ENCODE measurements around the gene DACH2.
"Not testable (repeated sequence)": the region's sequence is repeated elsewhere in the genome, so short reads cannot be mapped to it uniquely, and the experiment has no call there.

Gene DACH2

DNA sequence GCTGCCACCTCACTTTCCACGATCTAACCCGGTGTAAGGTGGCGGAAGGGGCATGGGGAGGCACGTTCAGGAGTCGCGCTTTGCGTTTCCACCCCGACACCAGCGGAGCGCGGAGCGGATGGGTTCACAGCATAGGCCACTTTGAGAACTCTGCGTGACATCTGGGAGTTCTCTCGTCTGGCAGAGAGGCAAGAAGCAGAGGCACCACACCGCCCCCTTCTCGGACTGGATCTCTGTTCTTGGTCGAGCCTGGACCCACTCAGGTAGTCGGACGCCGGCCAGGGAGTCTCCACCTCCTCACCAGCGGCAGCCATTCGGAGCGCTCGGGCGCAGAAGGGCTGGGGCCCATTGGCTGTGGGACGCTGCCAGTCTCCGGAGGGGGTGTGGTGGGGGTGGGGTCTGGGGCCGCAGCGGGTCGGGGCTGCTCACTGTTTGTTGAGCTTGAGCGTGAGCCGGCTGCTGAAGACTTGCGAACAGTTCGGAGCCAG is at the start of gene DACH2:
TSS of gene DACH2 (plus strand) at position 428 of the 488 bp plus-strand sequence.
- no peak for DNase-seq (ENCODE audit: low read depth)

DNA sequence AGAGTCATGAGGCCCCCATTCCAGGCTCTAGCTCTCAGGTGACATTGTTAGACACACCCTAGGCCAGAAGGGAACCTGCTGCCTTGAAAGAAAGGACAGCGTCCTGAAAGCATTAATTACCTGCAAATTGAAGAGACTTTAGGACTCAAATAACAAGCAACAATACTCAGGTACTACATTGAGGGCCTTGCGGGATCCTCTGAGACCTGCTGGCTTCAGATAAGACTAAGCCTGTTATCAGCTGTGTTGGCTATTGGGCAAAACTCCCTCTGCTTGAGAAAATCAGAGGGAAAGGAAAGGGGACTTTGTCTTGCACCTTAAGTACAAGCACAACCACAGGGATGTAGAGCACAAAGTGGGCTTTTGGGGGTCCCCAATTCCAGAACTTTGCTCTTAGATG is 45.9 kb upstream of the DACH2 start:
- no peak overlapping the region for H3K4me3 ChIP-seq (ENCODE audit: low read depth, low read length)
- DNase-seq (ENCODE audit: low read depth), result no peak

More for the DNA sequence above, at the start of gene DACH2:
- H3K4me3 ChIP-seq (ENCODE audit: low read depth, low read length), result peak within 1 kb of the TSS; percentile 54

DNA sequence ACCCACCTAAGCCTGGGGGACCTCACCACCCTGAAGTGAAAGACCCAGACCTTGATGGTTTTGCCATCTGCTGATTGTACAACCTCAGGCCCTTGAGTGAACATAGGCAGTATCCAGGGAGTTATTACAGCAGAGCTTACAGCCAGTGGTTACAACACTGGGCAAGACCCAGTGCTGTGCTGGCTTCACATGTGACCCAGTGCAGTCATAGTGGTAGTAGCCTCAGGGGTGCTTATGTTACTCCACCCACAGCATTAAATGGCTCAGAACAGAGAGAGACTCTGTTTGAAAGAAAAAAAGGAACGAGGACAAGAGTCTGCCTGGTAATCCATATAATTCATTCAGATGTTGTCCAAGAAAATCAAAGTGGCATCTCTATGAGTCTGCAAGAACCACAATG is 45.2 kb upstream of the DACH2 start:
- DNase-seq (ENCODE audit: low read depth), result no peak
- no peak overlapping the region for H3K4me3 ChIP-seq (ENCODE audit: low read depth, low read length)

DNA sequence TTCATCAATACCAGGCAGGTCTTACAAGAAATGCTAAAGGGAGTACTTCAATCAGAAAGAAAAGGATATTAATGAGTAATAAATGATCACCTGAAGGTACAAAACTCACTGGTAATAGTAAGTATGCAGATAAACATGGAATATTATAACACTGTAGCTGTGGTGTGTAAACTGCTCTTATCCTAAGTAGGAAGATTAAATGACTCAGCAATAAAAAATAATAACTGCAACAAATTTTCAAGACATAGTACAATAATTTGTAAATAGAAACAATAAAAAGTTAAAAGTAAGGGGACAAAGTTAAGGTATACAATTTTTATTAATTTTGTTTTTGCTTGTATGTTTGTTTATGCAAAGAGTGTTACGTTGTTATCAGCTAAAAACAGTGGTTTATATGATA is 43.7 kb upstream of the DACH2 start:
- no peak overlapping the region for H3K4me3 ChIP-seq (ENCODE audit: low read depth, low read length)
- no peak for DNase-seq (ENCODE audit: low read depth)

DNA sequence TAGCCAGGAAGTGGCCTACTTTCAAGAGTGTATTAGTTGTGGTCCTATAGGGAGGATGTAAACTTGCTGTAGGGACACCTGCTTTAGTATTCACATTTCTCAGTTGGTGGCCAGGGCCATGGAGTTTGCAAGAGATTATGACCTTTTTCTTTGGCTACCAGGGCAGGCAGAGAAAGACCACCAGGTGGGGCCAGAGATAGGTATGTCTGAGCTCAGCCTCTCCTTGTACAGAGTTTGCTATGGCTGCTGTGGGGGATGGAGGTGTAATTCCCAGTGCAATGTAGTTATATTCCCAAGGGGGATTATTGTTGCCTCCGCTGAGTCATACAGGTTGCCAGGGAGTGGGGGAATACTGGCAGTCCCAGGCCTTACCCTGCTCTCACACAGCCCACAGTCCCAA is 26.3 kb upstream of the DACH2 start:
- no peak overlapping the region for H3K4me3 ChIP-seq (ENCODE audit: low read depth, low read length)
- DNase-seq (ENCODE audit: low read depth), result no peak

DNA sequence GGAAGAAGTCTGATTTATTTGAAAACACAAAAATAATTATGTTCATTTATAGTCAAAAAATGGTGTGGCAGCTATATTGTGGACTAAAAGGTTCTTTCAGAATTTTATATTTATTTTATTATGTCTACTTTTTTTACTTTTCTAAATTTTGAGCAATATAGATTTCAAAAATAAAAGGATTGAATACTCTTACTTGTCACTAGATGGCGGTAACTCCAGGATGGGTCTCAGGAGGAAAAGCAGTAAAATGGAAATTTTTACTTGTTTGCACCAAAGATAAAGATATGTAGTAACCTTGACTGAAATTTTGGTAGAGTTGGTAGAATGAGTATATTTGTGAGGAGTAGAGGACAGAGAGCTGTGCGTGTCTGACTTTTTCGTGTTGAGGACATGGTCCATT is 14.5 kb upstream of the DACH2 start:
- no peak for DNase-seq (ENCODE audit: low read depth)
- no peak overlapping the region for H3K4me3 ChIP-seq (ENCODE audit: low read depth, low read length)

DNA sequence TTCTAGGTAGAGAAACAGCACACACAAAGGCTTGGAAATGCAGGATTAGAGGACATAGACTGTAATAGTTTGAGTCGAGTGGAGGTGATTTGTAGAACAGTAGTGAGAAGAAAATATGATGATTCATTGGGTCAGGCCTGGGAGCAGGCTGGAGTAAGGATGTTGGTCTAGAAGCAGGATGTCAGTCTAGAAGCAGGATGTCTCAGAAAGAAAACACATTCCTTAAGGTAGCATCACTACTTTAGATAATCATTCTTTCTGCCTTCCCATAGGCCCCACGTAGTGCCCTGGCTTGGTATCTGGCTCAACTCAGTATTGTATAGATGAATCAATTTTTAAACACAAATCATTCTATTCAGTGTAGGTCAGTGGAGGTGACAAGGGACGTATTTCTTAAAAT is 11.2 kb upstream of the DACH2 start:
- no peak for DNase-seq (ENCODE audit: low read depth)
- no peak overlapping the region for H3K4me3 ChIP-seq (ENCODE audit: low read depth, low read length)

DNA sequence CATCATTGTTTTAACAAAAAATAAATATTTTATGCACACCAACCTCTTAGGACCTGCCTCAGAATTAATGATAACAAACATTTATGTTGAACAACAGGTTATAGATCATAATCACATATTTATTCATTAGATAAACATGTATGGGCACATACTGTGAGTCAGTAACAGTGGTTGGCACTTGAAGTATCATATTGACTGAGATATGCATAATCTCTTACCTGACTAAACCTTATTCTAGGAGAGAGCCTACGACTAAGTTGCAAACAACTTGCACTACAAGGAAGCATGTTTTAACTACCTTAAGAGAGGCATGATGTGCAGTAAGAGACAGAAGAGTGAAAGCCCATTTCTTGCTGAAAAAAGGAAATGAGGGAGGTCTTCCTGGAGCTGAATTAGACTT is 6.5 kb upstream of the DACH2 start:
- DNase-seq (ENCODE audit: low read depth), result no peak
- no peak overlapping the region for H3K4me3 ChIP-seq (ENCODE audit: low read depth, low read length)

DNA sequence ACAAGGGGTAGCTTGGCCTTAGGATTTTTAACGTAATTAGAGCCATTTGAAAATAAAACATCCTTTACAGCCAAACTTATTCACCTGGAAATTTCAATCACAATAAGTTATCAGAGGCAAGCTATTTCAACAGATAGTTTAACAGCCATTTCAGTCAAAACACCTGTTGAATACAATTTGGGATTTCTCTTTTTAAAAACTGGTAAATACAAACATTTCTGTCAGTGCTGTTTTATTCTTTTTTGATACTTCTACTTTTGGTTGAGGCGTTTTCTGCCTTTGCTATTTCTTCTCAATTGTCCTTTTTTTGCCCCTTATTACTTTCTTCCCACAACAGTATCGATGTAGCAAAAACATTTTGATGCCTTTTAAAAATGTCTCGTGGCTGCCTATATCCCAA is 2.1 kb upstream of the DACH2 start:
- H3K4me3 ChIP-seq (ENCODE audit: low read depth, low read length), result no peak overlapping the region
- DNase-seq (ENCODE audit: low read depth), result no peak

DNA sequence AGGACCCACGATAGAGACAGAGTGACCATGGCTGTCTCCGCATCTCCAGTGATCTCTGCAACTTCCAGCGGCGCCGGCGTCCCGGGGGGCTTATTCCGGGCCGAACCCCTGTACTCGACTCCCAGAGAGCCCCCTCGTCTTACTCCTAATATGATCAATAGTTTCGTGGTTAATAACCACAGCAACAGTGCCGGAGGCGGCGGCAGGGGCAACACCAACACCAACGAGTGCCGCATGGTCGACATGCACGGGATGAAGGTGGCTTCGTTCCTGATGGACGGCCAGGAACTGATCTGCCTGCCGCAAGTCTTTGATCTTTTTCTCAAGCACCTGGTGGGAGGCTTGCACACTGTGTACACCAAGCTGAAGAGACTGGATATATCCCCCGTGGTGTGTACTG is 343 bp downstream of the DACH2 start:
- peak overlapping the region; percentile 48 for H3K4me3 ChIP-seq (ENCODE audit: low read depth, low read length)
- DNase-seq (ENCODE audit: low read depth), result no peak

DNA sequence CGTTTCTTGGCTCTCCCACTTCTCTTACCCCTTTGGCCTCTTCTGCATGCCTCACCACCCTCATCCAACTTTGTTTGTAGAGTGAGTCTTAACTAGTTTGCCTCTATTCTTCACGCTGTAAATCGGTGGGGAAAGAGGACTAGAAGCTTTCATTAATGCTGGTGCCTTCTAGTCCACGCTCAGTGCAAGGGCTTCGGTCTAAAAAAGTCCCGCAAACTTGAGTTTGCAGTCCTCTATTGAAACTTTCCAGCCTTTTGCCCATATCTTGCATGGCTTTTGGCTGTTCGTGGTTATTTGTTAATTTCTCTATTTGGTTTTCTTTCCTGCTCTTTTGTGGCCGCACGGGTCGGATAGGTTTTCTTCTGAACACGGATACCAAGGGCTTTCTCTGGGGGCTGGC is 868 bp downstream of the DACH2 start:
- H3K4me3 ChIP-seq (ENCODE audit: low read depth, low read length), result peak overlapping the region; percentile 48
- no peak for DNase-seq (ENCODE audit: low read depth)

DNA sequence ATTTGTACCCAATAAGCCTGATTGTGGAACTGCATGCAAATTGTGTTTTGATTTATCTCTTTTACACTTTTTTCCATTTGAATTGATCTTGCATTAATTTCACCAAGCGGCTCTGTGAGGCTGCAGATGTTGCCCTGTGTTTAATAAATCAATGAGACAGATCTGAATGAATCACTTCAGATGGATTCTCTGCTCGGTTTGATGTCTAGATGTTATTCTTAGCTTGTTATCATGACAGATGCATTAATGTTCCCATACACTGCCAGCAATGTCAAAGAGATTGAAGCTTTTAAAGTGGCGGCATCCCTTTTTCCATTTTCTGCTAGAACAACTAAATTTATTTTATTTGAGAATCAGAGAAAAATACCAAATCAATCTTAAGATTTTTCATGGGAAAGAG is 6.3 kb downstream of the DACH2 start:
- no peak overlapping the region for H3K4me3 ChIP-seq (ENCODE audit: low read depth, low read length)
- no peak for DNase-seq (ENCODE audit: low read depth)

DNA sequence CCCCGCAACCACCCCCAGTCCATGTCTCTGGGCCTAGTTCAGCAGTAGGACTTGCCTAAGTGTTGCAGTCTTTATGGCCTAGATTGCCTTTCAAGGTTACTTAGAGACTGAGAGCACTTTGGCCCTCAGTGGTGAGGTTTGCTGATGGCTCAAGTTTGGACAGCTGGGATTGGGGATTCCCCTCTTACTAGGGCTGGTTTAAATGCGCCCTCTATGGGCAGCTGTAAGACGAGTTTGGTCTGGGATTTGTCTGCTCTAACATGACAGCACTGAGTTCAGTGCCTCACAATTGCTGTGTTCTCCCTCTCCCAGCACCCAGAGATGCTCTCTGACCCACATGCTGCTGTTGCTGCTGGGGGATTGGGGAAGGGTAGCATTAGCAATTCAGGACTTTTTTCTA is 23.1 kb downstream of the DACH2 start:
- no peak for DNase-seq (ENCODE audit: low read depth)
- H3K4me3 ChIP-seq (ENCODE audit: low read depth, low read length), result no peak overlapping the region

DNA sequence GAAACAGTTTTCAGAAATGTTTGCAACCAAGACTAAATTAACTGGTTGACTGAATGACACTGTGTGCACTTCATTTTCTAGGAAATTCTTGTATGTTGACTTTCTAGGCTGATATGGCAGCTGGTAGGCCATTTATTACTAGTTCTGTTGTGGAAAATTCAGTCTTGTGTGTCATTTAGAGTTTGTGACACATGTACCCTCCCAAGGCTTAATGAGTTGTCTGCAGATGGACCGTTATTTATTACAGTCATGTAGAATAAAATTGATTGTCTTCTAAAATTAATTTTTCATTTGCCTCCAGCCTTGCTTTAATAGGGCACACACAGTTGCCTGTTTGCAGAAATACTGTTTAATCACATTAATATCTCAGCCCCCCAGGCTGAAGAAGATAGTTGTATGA is 30.7 kb downstream of the DACH2 start:
- no peak for DNase-seq (ENCODE audit: low read depth)
- no peak overlapping the region for H3K4me3 ChIP-seq (ENCODE audit: low read depth, low read length)

DNA sequence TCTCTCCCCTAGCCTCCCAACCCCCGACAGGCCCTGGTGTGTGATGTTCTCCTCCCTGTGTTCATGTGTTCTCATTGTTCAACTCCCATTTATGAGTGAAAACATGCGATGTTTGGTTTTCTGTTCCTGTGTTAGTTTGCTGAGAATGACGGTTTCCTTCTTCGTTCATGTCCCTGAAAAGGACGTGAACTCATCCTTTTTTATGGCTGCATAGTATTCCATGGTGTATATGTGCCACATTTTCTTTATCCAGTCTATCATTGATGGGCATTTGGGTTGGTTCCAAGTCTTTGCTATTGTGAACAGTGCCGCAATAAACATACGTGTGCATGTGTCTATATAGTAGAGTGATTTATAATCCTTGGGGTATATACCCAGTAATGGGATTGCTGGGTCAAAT is 33.1 kb downstream of the DACH2 start:
- not testable (repeated sequence) for DNase-seq (ENCODE audit: low read depth); H3K4me3 ChIP-seq (ENCODE audit: low read depth, low read length)

DNA sequence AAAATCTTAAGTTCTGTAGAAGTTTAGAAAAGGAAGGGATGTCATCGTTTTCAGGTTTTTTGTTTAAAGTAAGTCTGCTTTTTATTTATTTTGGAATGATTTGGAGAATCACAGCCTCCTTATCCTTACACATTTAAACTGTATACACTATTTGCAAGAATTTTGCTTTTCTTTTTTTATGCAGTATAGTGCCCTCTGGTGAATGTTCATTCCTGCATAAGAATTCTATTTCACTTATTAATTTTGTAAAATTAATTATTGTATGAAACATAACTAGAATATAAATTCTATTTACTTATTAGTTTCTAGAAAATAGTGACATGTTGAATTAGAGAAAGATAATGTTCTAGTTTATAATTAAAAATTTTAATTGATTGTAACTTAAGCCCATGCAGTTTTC is 44.6 kb downstream of the DACH2 start:
- no peak for DNase-seq (ENCODE audit: low read depth)
- no peak overlapping the region for H3K4me3 ChIP-seq (ENCODE audit: low read depth, low read length)

DNA sequence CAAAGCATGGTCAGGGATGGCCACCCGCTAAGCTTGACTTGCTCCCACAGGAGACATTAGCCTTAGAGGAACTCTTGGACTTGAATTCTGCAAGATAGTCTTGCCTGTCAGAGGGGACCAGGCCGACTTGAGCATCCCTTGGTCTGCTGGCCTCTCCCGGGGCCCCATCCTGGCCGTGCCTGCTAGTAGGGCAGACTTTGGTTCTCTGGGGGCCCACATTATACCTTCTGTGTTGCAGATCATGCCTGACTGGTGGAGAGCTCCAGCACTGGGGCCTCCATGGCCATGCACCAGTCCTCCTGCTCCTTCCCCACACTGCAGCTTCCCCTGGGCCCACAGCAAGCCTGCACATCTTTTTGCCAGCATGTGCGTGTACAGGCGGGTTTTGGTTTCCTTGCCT is 46.5 kb downstream of the DACH2 start:
- H3K4me3 ChIP-seq (ENCODE audit: low read depth, low read length), result no peak overlapping the region
- DNase-seq (ENCODE audit: low read depth), result no peak

DNA sequence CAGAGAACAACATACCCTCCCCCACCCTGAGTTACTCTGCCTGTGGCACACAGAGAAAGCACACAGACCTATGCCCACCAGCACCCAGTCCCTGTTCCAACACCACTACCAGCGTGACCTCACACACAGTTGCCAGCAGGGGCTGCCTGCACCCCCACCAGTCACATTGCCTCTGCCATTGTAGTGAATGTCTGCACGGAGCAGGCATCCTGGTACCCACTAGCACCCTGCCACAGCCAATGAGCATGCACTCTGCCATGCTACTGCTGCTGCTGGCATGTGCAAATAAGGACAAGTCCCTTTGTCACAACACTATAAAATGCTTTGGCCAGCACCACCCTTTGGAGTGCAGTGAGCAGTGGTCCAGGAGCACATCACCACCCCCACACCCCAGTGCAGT is 47.1 kb downstream of the DACH2 start:
- no peak overlapping the region for H3K4me3 ChIP-seq (ENCODE audit: low read depth, low read length)
- DNase-seq (ENCODE audit: low read depth), result no peak

DNA sequence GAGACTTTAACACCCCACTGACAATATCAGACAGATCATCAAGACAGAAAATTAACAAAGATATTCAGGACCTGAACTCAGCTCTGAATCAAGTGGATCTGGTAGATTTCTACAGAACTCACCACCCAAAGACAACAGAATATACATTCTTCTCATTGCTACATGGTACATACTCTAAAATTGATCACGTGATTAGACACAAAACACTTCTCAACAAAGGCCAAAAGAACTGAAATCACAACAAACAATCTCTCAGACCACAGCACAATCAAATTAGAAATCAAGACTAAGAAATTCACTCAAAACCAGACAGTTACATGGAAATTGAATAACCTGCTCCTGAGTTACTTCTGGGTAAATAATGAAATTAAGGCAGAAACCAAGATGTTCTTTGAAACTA is 49.6 kb downstream of the DACH2 start:
- DNase-seq (ENCODE audit: low read depth), result no peak
- no peak overlapping the region for H3K4me3 ChIP-seq (ENCODE audit: low read depth, low read length)

DNA sequence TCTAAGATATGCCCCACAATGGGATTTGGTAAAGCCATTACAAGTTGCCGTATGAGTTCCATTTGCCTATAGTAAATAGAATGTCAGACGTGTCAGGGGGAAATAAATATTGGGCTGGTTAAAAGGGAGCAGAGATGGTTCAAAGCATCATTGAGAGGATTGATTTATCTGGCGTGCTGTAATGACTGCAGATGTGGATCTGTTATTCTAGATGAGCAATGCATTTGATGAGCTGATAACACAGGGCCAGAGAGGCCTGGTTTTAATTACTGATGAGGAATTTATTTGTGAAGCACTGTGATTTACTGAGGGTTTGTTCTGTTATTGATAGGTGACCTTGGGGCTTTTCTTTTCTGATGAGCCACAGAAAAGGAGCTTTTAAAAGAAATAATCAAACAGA is 62.5 kb downstream of the DACH2 start:
- DNase-seq (ENCODE audit: low read depth), result no peak
- H3K4me3 ChIP-seq (ENCODE audit: low read depth, low read length), result no peak overlapping the region

DNA sequence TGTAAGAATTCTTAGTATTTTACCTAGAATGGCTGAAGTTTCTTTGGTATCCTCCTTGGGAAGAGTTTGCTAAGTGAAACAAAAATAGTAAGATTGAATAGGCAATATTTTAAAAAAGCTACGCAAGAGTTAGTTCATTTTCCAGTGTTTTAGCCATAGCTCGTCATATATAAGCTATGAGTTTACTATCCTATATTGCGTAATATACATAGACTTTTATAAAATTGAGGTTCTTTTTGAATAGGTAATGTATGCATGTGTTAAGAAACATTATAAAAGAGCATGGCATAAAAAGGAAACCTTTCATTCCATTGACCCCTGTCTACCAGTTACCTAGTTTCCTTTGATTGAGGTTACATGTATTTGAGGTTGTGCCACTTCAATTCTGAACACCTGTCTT is 67.0 kb downstream of the DACH2 start:
- DNase-seq (ENCODE audit: low read depth), result no peak
- no peak overlapping the region for H3K4me3 ChIP-seq (ENCODE audit: low read depth, low read length)

DNA sequence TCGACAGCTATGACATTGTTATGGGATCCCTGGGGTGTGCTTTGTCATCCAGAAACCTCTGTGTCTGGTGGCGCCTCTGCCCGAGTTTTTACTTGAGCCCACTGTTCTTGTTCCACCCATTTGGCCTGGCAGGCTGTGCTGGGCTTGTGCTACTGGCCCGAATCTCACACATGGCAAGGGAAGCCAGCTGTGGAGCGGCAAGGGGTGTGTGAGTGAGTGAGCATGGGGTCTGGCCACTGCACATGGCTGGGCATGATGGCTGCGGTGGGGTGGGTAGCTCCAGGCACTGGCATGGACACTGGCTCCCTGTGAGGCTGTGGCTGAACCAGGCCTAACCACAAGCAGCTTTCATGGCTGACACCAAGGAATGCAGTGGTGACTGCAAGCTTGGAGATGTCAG is 89.2 kb downstream of the DACH2 start:
- no peak overlapping the region for H3K4me3 ChIP-seq (ENCODE audit: low read depth, low read length)
- no peak for DNase-seq (ENCODE audit: low read depth)

Data from skeletal muscle cell (primary cell).